Small intestine (tissue), 7 donors: ENCODE measurements around the gene RAD21L1. TPM values are rescaled to one million over a fixed set of nuclear protein-coding genes. Genes with fewer than 3 reads are reported as not detected.
"Not testable (repeated sequence)": the region's sequence is repeated elsewhere in the genome, so short reads cannot be mapped to it uniquely, and the experiment has no call there.

ENCODE experiments used
- DNase-seq, 2 donors: peaks; one replicate each; pipeline versions ENCODE4 v3.0.0 to v3.0.0-alpha.2; 2013
- FAIRE-seq: peaks from 2 replicates; lab custom pipeline; 2012; peaks lifted over from hg19 to GRCh38; lab: Jason Lieb, UNC
- H3K27ac ChIP-seq, 3 donors: one replicate each; pipeline ENCODE4 v1.5.1; 2013; ENCODE audit warnings: low read length in 2 of 3, mild to moderate bottlenecking in 2 of 3, control low read depth in 1 of 3, inconsistent platforms in 1 of 3, low read depth in 1 of 3, moderate library complexity in 1 of 3
- H3K27me3 ChIP-seq, 3 donors: one replicate each; pipeline ENCODE4 v1.6.1; 2013; ENCODE audit warnings: low read length in 3 of 3, inconsistent platforms in 1 of 3; ENCODE audit not compliant: control insufficient read depth in 3 of 3, insufficient read depth in 3 of 3
- H3K36me3 ChIP-seq, 3 donors: one replicate each; pipeline ENCODE4 v1.6.1; 2013; ENCODE audit warnings: low read length in 3 of 3, inconsistent platforms in 1 of 3, low read depth in 1 of 3, mild to moderate bottlenecking in 1 of 3, moderate library complexity in 1 of 3; ENCODE audit not compliant: control insufficient read depth in 3 of 3, insufficient read depth in 2 of 3
- H3K4me1 ChIP-seq, 3 donors: one replicate each; pipeline ENCODE4 v1.6.1; 2013; ENCODE audit warnings: low read length in 2 of 3, inconsistent platforms in 1 of 3, low read depth in 1 of 3, mild to moderate bottlenecking in 1 of 3, moderate library complexity in 1 of 3; ENCODE audit not compliant: control insufficient read depth in 3 of 3, insufficient read depth in 2 of 3
- H3K4me3 ChIP-seq, 3 donors: one replicate each; pipeline ENCODE4 v1.5.1; 2013; ENCODE audit warnings: low read length in 3 of 3, control low read depth in 1 of 3, inconsistent platforms in 1 of 3, low read depth in 1 of 3, mild to moderate bottlenecking in 1 of 3, moderate library complexity in 1 of 3
- H3K9me3 ChIP-seq, 2 donors: one replicate each; pipeline ENCODE4 v1.6.1; 2013; ENCODE audit warnings: low read depth in 1 of 2, low read length in 1 of 2; ENCODE audit not compliant: control insufficient read depth in 2 of 2, insufficient read depth in 1 of 2
- WGBS, 3 donors: extraction: QIAGEN DNeasy Blood & Tissue Kit; methylation state at CpG; one replicate each; pipeline ENCODE4 v1.1.7; 2013; 5-methylcytosine and 5-hydroxymethylcytosine counted together
- polyA plus RNA-seq, 4 donors: library from polyadenylated mRNA; stranded (reverse) in 3 of 4; unstranded in 1 of 4; fragments of 200-250 nt in 3 of 4; fragments of 120-200 nt in 1 of 4; gene quantifications; one replicate each; pipeline versions ENCODE4 v1.2.1 to v1.2.3, GENCODE V29; 2013
- donor health status: healthy with polysubstance abuse.
- donor health status: control.
- donor health status: control.
- donor health status: Bipolar disorder and iron deficiency.
- donor health status: healthy.

Gene RAD21L1
- polyA plus RNA-seq, 4 donors: not detected

DNA sequence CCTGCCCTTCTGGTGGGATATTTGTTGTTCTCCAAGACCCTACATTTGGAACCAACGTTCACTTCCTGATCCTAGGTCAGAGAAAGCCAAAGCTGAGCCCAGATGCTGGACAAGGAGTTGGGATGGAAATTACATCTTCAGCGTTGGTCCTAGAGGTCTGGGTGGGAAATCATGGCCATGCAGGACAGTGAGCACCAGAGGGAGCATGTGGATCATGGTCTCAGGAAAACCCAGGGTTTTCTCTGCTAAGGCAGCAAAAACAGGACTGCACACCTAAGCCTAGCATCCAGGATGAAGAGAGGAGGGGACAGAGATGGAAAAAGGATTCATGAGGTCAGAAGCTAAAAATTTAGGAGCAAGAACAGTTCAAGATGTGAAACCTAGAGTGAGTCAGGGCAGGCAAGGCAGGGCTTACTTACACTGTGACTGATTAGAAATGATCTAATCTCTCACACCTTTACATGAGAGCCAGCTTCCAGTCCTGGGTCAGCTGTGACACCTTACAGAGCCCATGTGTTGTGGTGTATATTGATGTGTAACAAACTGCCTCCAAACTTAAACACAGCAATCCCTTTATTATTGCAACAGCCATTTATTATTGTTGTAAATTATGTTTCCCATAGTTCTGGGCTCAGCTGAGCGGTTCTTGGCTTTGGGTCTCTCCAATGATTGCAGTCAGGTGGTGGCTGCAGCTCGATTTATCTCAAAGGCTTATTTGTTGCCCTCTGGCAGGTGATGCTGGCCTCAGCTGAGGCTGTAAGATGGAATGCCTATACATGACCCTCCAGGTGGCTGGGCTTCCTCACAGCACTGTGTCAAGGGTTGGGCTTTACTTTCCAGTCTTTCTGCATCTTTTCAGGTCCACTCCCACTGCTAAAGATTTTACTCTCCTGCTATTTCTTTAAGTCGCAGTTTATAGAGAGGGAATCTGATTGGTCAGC lies 16.1 kb upstream of the RAD21L1 start:
- Histone ChIP-seq H3K27me3 (peaks cover 0 to 3% (median 0%) of the 10 kb centered on the region in 3 donors), H3K9me3 (no peaks in the 10 kb centered on the region), H3K4me1 (peaks cover 0 to 2% (median 0%) of the 10 kb centered on the region in 3 donors), H3K4me3 (no peak overlapping the region), H3K27ac (no peak overlapping the region), H3K36me3 (no peaks in the 10 kb centered on the region)
- FAIRE-seq (no peak), DNase-seq (peak in 1 of 2 donors; percentile 21)
- 33 to 50% (median 38%) methylated on average over 5 of the region's 5 CpGs for WGBS, 3 donors

DNA sequence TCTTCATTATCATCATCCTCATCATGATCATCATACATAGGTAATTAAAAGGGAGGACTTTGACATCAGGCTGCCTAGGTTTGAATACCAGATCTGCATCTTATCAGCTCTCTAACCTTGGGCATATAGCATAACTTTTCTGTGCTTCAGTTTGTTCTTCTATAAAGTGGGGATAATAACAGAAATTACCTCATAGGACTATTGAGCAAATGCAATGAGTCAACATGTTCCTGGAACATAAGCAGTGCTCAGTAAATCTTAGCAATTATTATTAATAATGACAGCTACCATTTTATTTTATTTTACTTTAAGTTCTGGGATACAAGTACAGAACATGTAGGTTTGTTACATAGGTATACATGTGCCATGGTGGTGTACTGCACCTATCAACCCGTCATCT lies 15.3 kb upstream of the RAD21L1 start:
- H3K4me3 ChIP-seq: no peak overlapping the region
- no peaks in the 10 kb centered on the region for H3K36me3 ChIP-seq
- DNase-seq (peak in 1 of 2 donors; percentile 40), FAIRE-seq (no peak)
- H3K27me3 ChIP-seq: peaks cover 0 to 3% (median 0%) of the 10 kb centered on the region in 3 donors
- H3K4me1 ChIP-seq: peaks cover 0 to 2% (median 0%) of the 10 kb centered on the region in 3 donors
- no peak overlapping the region for H3K27ac ChIP-seq
- no peaks in the 10 kb centered on the region for H3K9me3 ChIP-seq
- WGBS, 3 donors: 89 to 95% (median 91%) methylated on average over 1 of the region's 1 CpG

DNA sequence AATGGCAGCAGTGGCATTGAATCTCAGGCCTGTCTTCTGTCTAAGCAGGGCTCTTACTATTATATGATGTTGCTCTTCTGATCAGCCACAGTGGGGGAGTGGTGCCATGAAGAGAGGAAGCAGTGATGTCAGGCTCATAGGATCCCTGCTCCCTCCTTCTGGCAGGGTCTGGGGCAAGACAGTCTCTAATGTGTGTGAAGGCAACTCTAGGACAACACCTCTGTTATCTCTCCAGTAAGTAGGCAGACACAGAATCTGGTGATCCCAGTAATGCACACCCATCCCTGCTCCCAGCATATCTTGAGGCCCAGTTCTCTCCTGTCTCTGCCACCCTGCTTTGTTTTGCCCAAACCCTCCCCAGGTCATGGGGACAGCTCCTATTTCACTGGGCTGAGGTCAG lies 13.8 kb upstream of the RAD21L1 start:
- no peak overlapping the region for H3K4me3 ChIP-seq
- FAIRE-seq (no peak), DNase-seq (no peak)
- H3K36me3 ChIP-seq: no peaks in the 10 kb centered on the region
- no peak overlapping the region for H3K27ac ChIP-seq
- peaks cover 0 to 3% (median 0%) of the 10 kb centered on the region in 3 donors for H3K27me3 ChIP-seq
- no peaks in the 10 kb centered on the region for H3K9me3 ChIP-seq
- H3K4me1 ChIP-seq: peaks cover 0 to 2% (median 0%) of the 10 kb centered on the region in 3 donors

DNA sequence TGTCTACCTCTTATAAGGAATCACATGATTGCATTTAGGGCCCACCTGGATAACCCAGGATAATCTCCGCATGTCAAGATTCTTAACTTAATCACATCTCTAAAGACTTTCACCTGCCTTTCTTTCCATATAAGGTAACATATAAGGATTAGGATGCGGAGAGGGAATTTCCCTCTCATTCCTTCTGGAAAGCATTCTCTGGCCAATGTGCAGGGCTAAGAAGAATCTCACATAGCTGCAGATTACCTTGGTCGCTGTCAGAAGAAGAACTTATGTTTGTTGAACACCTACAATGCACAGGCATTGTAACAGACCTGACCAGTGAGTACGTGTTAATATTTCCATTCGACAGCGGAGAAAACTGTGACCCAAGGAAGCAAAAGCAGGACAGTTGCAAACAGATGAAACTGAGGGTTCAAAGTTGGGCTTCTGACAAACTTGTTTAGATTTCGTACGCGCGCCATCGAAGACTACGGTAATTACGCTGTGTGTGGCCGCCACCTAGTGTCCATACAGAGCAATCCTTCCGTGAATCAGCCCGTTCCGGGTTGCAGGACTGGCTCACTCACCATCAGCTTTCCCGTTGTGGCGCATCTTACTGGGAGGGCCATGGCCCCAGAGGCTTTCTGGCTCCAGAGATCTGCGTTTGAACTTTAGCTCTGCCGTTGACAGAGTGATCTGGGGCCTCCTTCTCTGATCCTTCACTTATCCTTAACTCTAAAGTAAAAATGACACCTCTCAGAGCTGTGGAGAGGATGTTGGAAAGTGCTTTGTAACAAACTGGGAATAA lies 13.0 kb upstream of the RAD21L1 start:
- 11 to 13% (median 12%) methylated on average over 21 of the region's 21 CpGs for WGBS, 3 donors
- Histone ChIP-seq H3K4me1 (peaks cover 0 to 2% (median 0%) of the 10 kb centered on the region in 3 donors), H3K9me3 (no peaks in the 10 kb centered on the region), H3K27ac (no peak overlapping the region), H3K4me3 (no peak overlapping the region), H3K27me3 (peaks cover 0 to 3% (median 0%) of the 10 kb centered on the region in 3 donors), H3K36me3 (no peaks in the 10 kb centered on the region)
- no peak for FAIRE-seq
- DNase-seq: peak; percentile 81 to 83

DNA sequence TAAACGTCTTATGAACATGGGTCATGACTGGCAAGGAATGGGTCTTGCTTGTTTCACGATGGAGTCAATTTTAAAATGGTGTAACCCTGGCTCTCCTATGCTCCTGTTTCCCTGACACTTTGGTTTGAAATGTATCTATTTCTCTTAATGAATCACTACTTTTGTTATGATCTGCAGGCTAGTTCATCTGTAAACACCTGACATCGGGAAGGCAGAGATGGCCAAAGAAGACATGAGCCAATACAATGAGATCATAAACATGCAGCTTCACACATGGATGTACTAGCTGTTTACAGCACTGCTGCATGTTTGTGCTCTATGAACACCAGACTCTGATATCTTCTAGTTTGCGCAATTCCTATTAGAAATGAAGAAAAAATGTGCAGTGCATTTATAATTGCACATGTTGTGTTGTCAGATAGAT lies 11.0 kb upstream of the RAD21L1 start:
- H3K27ac ChIP-seq: no peak overlapping the region
- H3K36me3 ChIP-seq: no peaks in the 10 kb centered on the region
- DNase-seq (no peak), FAIRE-seq (no peak)
- H3K27me3 ChIP-seq: peaks cover 0 to 3% (median 0%) of the 10 kb centered on the region in 3 donors
- no peaks in the 10 kb centered on the region for H3K9me3 ChIP-seq
- WGBS, 3 donors: 57 to 69% (median 62%) methylated on average over 4 of the region's 4 CpGs
- H3K4me1 ChIP-seq: peaks cover 0 to 2% (median 0%) of the 10 kb centered on the region in 3 donors
- no peak overlapping the region for H3K4me3 ChIP-seq

DNA sequence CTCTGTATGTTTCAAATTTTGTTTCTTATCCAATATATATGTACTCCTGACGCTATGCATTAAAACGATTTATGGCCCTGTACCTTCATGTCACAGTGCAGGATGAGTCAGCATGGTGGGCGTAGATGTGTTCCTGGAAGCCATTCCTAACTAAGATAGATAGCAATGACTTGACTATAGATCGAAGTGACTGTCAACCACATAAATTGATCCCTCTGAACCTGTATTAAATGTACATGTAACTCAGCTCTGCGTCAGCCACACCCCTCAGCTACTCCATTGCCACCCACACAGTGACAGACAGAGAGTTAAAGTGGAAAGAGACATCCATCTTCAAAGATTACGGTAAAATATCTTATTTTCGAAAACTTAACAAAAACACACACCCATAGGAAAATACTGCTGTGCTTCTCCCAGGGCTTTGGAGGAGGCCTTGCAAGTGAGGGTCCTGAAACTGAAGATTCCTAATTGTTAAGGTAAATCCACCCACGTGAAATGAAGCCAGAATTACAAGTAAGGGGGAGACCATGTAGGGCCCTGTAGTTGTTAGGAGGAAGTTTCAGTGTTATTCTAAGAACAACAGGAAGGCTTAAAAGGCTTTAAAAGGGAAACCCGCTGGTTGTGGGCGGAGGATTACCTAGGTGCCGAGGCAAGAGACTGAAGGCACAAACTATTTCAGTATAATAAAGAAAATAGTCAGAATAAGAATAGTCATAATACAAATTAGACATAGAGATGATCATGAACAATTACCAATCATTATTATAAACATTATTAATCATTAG lies 10.3 kb upstream of the RAD21L1 start:
- no peak for FAIRE-seq

DNA sequence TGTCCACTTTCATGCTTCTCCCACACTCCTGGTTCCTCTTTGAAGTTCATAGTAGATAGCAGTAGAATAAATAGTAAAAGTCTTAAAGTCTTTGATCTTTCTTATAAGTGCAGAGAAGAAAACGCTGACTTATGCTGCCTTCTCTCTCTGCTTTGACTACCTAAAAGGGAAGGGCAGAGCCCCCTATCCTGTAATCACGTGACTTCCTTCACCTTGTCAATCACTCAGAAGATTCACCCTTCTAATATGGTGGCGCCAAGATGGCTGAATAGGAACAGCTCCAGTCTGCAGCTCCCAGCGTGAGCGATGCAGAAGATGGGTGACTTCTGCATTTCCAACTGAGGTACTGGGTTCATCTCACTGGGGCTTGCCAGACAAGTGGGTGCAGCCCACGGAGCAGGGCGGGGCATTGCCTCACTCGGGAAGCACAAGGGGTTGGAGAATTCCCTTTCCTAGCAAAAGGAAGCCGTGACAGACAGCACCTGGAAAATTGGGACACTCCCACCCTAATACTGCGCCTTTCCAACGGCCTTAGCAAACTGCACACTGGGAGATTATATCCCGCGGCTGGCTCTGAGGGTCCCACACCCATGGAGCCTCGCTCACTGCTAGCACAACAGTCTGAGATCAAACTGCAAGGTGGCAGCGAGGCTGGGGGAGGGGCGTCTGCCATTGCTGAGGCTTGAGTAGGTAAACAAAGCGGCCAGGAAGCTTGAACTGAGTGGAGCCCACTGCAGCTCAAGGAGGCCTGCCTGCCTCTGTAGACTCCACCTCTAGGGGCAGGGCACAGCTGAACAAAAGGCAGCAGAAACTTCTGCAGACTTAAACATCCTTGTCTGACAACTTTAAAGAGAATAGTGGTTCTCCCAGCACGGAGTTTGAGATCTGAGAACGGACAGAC lies 9.1 kb upstream of the RAD21L1 start:
- H3K27ac ChIP-seq, DNase-seq, H3K4me3 ChIP-seq, FAIRE-seq, H3K27me3 ChIP-seq, H3K4me1 ChIP-seq, H3K36me3 ChIP-seq, H3K9me3 ChIP-seq: not testable (repeated sequence)
- 38 to 67% (median 56%) methylated on average over 19 of the region's 19 CpGs for WGBS, 3 donors

More for the DNA sequence above, 10.3 kb upstream of the RAD21L1 start:
- Histone ChIP-seq H3K27me3 (peaks cover 0 to 3% (median 0%) of the 10 kb centered on the region in 3 donors), H3K36me3 (no peaks in the 10 kb centered on the region), H3K4me1 (peaks cover 0 to 2% (median 0%) of the 10 kb centered on the region in 3 donors), H3K9me3 (no peaks in the 10 kb centered on the region), H3K4me3 (no peak overlapping the region), H3K27ac (no peak overlapping the region)
- 50 to 67% (median 60%) methylated on average over 11 of the region's 11 CpGs for WGBS, 3 donors
- DNase-seq: no peak
